Astrocyte of the spinal cord (primary cell): ENCODE results near the gene IRAG1.

Experiments used
- DNase-seq: peaks from one replicate; pipeline ENCODE4 v3.0.0; 2011; ENCODE audit warnings: low read depth, low spot score
- H3K4me3 ChIP-seq: 2 replicates; pipeline ENCODE4 v1.5.1; 2011; ENCODE audit warnings: low read depth, mild to moderate bottlenecking, low read length, moderate library complexity
- CTCF ChIP-seq: IDR thresholded peaks from 2 replicates; pipeline ENCODE4 v1.5.1; 2012; ENCODE audit warnings: low read depth, mild to moderate bottlenecking, low read length, inconsistent platforms
- in situ Hi-C: cut with HindIII; loops from 2 replicates; pipeline ENCODE4 v1.10.0; 2017; ENCODE audit warnings: low sequenced_read_pairs

IRAG1 gene

DNA sequence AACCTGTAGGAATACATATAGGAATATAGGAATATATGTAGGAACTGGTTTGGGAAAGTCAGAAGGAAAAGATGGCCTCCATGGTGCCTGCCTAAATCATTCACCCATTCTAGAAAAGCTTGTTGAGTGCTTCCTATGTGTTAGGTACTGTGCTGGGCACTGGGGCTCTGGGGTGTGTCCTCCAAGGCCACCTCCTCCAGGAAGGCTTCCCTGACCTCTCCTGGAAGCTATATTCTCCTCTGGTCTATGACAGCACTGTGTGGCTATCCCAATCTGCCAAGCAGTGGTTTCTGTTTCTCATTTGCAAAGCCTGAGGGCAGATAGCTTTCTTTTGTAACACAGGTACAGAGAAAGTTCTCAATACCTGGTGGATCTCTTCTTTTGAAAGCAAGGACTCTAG, 30.2 kb downstream of the IRAG1 start:
- in situ Hi-C loops = no loop called here
- no peak for TF ChIP-seq CTCF
- DNase-seq = no peak
- H3K4me3 ChIP-seq = no peak overlapping the region

GRCh38 chr11:10660323-10660722, 33.2 kb downstream of the IRAG1 start:
- no peak for DNase-seq
- in situ Hi-C loops = no loop called here
- no peak overlapping the region for H3K4me3 ChIP-seq
- TF ChIP-seq CTCF = no peak

GRCh38 chr11:10659339-10660216, 34.0 kb downstream of the IRAG1 start:
- DNase-seq = peak; percentile 91
- in situ Hi-C loops = no loop called here
- H3K4me3 ChIP-seq = no peak overlapping the region
- TF ChIP-seq CTCF = no peak

GRCh38 chr11:10658621-10659338, 34.8 kb downstream of the IRAG1 start:
- no peak for TF ChIP-seq CTCF
- DNase-seq = no peak
- in situ Hi-C loops = no loop called here
- H3K4me3 ChIP-seq = no peak overlapping the region

DNA sequence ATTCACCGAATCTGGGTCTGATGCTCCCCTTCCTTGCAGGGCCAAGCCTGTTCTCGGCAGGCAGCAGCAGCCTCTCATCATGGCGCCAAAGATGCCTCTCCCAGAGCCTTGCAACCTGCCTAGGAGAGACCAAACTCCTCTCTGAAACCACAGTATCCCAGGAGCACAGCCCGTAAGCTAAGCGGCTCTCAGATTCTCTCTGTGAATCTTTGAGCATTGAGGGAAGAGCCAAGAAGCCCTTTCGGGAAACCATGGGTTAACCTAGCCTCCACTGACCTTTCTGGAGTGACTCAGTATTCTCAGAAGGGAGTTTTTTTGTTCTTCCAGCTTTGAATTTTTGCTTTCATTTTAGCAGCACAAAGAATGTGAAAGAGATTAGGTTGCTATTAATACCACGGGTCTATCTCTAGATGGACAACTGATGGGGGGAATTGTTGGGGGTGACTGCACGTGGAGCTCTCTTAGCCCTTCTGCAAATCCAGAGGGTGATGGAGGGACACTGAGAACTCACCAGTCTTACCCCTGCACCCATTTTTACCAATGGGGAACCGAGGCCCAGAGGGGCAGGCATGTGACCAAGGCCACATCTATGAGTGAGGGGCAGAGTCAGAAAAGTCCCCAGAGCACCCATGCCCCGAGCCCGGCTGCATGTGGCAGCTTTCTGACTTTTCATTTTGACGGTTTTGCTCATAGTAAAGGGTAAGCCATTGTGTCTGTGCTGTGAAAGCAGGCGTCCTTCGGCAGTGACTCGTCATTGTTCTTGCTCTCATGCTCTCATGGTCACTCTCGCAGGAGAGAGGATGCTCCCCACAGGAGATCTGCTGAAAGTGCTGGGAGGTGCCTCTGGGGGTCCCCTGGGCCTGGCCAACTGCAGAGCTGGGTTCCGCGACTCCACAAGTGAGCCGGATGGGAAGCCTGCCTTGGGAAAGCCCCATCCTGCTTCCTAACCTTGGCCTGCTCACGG, 36.0 kb downstream of the IRAG1 start:
- no peak for TF ChIP-seq CTCF
- peak; percentile 87 for DNase-seq
- in situ Hi-C loops = no loop called here
- H3K4me3 ChIP-seq = no peak overlapping the region

DNA sequence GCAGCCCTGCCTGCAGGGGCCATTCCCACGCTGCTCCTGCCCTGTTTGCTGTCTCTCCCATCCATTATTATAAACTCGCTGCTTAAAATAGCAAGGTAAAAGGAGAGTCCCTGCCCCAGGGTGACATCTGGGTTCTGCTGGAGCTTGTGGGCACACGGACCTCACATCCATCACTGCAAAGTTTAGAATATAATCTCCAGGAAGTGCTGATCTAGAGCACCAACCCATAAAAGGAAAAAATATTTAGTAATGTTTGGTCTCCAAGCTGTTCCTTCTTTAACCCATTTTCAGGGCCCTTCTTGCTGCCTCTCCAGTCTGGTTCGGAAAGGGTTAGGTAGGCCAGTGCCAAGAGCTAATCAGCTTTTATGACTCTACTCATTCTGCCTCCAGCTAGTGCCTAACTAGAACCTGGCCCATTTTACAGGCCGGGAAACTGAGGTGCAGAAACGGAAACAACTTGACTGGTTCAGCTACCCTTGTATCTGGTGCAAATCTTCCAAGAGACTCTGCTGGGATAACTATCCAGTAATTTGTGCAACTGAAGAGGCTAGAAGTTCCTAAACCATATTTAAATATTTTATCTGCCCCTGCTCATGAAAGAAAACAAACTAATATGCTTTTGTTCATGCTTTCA, 37.5 kb downstream of the IRAG1 start:
- no peak for DNase-seq
- TF ChIP-seq CTCF = no peak
- no peak overlapping the region for H3K4me3 ChIP-seq
- in situ Hi-C loops = no loop called here
